Astrocyte (in vitro differentiated cells and primary cell): Measurements from ENCODE around the gene LILRB2.

Source experiments
- EZH2 ChIP-seq: IDR thresholded peaks from 2 replicates; pipeline ENCODE4 v1.6.1; 2012; ENCODE audit warnings: mild to moderate bottlenecking, low read length, inconsistent platforms; ENCODE audit not compliant: insufficient read depth
- TF ChIP-seq, protein P1 (sequence below): IDR thresholded peaks from 2 replicates; pipeline ENCODE4 v1.5.1; 2011; ENCODE audit warnings: low read depth, mild to moderate bottlenecking, inconsistent platforms, low read length, moderate library complexity; ENCODE audit not compliant: insufficient read depth

- TF ChIP-seq EZH2: no peak
- TF ChIP-seq, protein P1, sequence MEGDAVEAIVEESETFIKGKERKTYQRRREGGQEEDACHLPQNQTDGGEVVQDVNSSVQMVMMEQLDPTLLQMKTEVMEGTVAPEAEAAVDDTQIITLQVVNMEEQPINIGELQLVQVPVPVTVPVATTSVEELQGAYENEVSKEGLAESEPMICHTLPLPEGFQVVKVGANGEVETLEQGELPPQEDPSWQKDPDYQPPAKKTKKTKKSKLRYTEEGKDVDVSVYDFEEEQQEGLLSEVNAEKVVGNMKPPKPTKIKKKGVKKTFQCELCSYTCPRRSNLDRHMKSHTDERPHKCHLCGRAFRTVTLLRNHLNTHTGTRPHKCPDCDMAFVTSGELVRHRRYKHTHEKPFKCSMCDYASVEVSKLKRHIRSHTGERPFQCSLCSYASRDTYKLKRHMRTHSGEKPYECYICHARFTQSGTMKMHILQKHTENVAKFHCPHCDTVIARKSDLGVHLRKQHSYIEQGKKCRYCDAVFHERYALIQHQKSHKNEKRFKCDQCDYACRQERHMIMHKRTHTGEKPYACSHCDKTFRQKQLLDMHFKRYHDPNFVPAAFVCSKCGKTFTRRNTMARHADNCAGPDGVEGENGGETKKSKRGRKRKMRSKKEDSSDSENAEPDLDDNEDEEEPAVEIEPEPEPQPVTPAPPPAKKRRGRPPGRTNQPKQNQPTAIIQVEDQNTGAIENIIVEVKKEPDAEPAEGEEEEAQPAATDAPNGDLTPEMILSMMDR: no peak
These were observed 9.8 kb downstream of the LILRB2 start for GRCh38 chr19:54271106-54271505.
